Left ventricle myocardium inferior (tissue), 1 donor: ENCODE results near the gene NAB1. TPM values are rescaled to one million over a fixed set of nuclear protein-coding genes. Genes with fewer than 3 reads are reported as not detected.
"Not testable (repeated sequence)": the region's sequence is repeated elsewhere in the genome, so short reads cannot be mapped to it uniquely, and the experiment has no call there.

Experiments used
- DNase-seq: peaks from one replicate; pipeline ENCODE4 v3.0.0-alpha.2; 2020
- H3K27ac ChIP-seq: fragments of 200-600 bp; replicated peaks from 2 replicates; pipeline ENCODE4 v1.8.0; 2021
- H3K27me3 ChIP-seq: fragments of 200-600 bp; 2 replicates; pipeline ENCODE4 v1.8.0; 2021; ENCODE audit warnings: low read depth
- H3K36me3 ChIP-seq: fragments of 200-600 bp; 2 replicates; pipeline ENCODE4 v1.8.0; 2021
- H3K4me1 ChIP-seq: fragments of 200-600 bp; 2 replicates; pipeline ENCODE4 v1.8.0; 2021
- H3K4me3 ChIP-seq: fragments of 200-600 bp; 2 replicates; pipeline ENCODE4 v1.8.0; 2021; ENCODE audit warnings: mild to moderate bottlenecking, moderate library complexity
- H3K9me3 ChIP-seq: fragments of 200-600 bp; replicated peaks from 2 replicates; pipeline ENCODE4 v1.8.0; 2021
- CTCF ChIP-seq: fragments of 200-600 bp; IDR thresholded peaks from 2 replicates; pipeline ENCODE4 v1.8.0; 2021; ENCODE audit warnings: antibody characterized with exemption, mild to moderate bottlenecking, borderline replicate concordance
- intact Hi-C: fragments of 100-400 bp; cut with micrococcal nuclease; formaldehyde crosslinking; loops from one replicate; pipeline ENCODE4 v1.11.0; 2022
- total RNA-seq: library from RNA; stranded (reverse); fragmentation: NEBNext Ultra II Directional; extraction: Animal tissue kit (Norgen Biotek cat#: 25700); gene quantifications from one replicate; pipeline ENCODE4 v1.2.1, GENCODE V29; 2021
- donor health status: DM: no; HTN: yes; CAD: no; lungs with severe emphysema.

Gene NAB1
- total RNA-seq, 1 donor from 2014 or later: 30.2 TPM

GRCh38 chr2:190607657-190608357, 41.1 kb upstream of the NAB1 start:
- no peaks in the 10 kb centered on the region for H3K36me3 ChIP-seq
- no peak overlapping the region for H3K4me3 ChIP-seq
- H3K9me3 ChIP-seq: peaks cover 6% of the 10 kb centered on the region
- no peak for DNase-seq
- no peak for TF ChIP-seq CTCF
- H3K27me3 ChIP-seq: no peaks in the 10 kb centered on the region
- H3K4me1 ChIP-seq: no peaks in the 10 kb centered on the region
- intact Hi-C loops: no loop called here
- H3K27ac ChIP-seq: no peak overlapping the region

DNA sequence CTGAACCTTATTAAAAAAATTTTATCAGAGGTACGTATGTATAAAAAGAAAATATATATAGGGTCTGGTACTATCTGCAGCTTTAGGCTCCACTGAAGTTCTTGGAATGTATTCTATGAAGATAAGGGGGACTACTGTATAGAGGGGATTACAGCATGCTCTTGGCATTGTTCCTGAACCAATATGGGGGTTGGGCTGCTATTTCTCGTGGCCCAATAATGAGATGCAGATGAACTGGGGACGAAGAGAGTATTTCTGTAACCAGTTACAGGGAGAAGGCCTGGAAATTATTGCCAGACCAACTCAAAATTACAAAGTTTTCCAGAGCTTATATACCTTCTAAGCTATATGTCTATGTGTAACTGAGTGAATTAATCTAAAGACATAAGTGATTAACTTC, 40.0 kb upstream of the NAB1 start:
- H3K4me3 ChIP-seq, DNase-seq, H3K4me1 ChIP-seq, intact Hi-C loops, H3K9me3 ChIP-seq, H3K27me3 ChIP-seq, H3K36me3 ChIP-seq, H3K27ac ChIP-seq: not testable (repeated sequence)

DNA sequence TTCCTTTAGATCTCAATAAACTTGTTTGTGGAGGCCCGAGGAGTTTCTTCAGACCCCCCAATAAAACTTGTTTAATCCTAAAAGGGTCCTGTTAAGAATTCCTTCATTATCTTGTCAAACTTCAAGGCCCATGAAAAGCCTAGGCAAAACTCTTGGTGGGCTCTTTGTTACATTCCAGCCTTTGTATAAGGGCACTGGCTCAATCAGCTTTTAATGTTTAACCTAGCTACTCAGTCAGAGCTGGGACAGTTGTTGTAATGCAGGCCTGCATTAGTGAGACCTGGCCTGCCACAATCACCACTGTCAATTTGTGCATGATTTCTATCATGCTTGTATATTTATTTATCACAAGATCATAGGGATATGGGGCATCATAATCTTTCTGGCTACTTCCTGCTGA, 39.5 kb upstream of the NAB1 start:
- H3K4me1 ChIP-seq, H3K36me3 ChIP-seq, H3K4me3 ChIP-seq, DNase-seq, H3K27me3 ChIP-seq, H3K9me3 ChIP-seq, H3K27ac ChIP-seq, intact Hi-C loops: not testable (repeated sequence)

GRCh38 chr2:190610528-190610927, 38.4 kb upstream of the NAB1 start:
- H3K9me3 ChIP-seq, H3K27ac ChIP-seq, H3K4me3 ChIP-seq, H3K4me1 ChIP-seq, H3K36me3 ChIP-seq, DNase-seq, intact Hi-C loops, H3K27me3 ChIP-seq: not testable (repeated sequence)

DNA sequence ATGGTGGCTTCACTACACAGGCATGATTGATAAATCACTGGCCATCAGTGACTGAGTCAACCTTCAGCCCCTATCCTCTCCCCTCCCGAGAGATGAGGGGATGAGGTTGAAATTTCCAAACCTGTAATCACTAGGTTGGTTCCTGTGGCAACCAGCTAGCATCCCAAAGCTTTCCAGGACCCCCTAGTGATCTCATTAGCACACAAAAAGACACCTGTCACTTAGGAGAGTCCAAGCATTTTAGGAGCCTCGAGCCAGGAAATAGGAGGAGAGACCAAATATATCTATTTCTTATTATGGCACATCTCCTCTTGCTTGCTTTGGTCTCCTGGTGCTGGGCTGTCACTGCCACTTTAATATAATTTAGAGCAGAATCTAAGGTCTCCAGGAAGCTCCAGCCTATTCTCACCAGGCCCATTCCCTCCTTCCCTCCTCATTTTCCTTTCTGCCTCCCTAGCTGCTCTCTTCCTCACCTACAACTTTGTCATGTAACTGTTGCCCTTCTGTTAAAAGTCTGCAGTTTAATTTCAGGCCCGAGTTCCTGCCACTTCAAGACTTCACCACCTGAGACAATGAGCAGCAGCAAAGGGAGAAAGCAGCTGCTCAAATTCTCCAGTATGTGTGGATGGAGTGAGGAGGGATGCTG, 33.2 kb upstream of the NAB1 start:
- H3K36me3 ChIP-seq: no peaks in the 10 kb centered on the region
- intact Hi-C loops: no loop called here
- TF ChIP-seq CTCF: no peak
- no peaks in the 10 kb centered on the region for H3K4me1 ChIP-seq
- no peak overlapping the region for H3K27ac ChIP-seq
- H3K9me3 ChIP-seq: peaks cover 5% of the 10 kb centered on the region
- no peak overlapping the region for H3K4me3 ChIP-seq
- H3K27me3 ChIP-seq: no peaks in the 10 kb centered on the region
- DNase-seq: no peak

DNA sequence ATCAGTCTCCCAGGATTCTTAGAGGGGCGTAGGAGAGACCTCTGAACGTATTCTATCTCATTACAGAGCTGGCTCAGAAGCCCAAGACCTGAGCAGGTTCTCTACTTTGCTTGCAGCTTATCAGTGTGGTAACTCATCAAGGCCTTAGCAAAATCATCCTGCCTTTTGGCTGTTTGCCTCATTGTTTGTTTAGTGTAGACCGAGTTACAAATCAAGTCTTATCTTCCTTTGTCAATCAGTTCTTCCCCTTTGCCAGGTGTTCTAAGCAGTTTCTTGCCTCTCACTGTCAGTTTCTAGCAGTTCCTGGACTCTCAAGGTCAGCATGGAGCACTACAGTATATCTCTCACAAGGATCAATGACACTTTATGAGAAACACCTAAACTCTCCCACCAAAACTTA, 30.9 kb upstream of the NAB1 start:
- Histone ChIP-seq H3K4me1 (no peaks in the 10 kb centered on the region), H3K27me3 (no peaks in the 10 kb centered on the region), H3K27ac (no peak overlapping the region), H3K36me3 (no peaks in the 10 kb centered on the region), H3K9me3 (peaks cover 4% of the 10 kb centered on the region), H3K4me3 (no peak overlapping the region)
- no peak for TF ChIP-seq CTCF
- no peak for DNase-seq
- intact Hi-C loops: no loop called here

GRCh38 chr2:190625691-190626090, 23.2 kb upstream of the NAB1 start:
- intact Hi-C loops: no loop called here
- no peak for TF ChIP-seq CTCF
- no peak for DNase-seq
- Histone ChIP-seq H3K4me1 (peaks cover 26% of the 10 kb centered on the region), H3K36me3 (no peaks in the 10 kb centered on the region), H3K4me3 (no peak overlapping the region), H3K9me3 (no peaks in the 10 kb centered on the region), H3K27me3 (no peaks in the 10 kb centered on the region), H3K27ac (peak overlapping the region; percentile 88)
